SK-N-SH (cell line): ENCODE data around the gene ITM2B. TPM values are rescaled to one million over a fixed set of nuclear protein-coding genes. Genes with fewer than 3 reads are reported as not detected.

Experiments used
- CTCF ChIA-PET: fragments of 300-600, 350-600 bp; formaldehyde crosslinking; extraction: SDS; loops from one replicate; lab custom pipeline; 2021; lab: Yijun Ruan, JAX
- POLR2A ChIA-PET: fragments of 350-600 bp; sonication (Branson Sonifier 250); formaldehyde crosslinking; extraction: SDS; loops from one replicate; lab custom pipeline; 2020; ENCODE audit warnings: antibody characterized with exemption, inconsistent platforms; lab: Yijun Ruan, JAX
- DNase-seq: peaks from one replicate; pipeline ENCODE4 v3.0.0; 2012
- H2AFZ ChIP-seq: fragments of 200-600 bp; sonication (generic); 2 replicates; pipeline ENCODE4 v1.8.1; 2016; ENCODE audit warnings: antibody characterized with exemption, mild to moderate bottlenecking, low read depth
- H3F3A ChIP-seq: fragments of 200-600 bp; sonication (generic); replicated peaks from 2 replicates; pipeline ENCODE3; 2016; ENCODE audit warnings: antibody characterized with exemption, mild to moderate bottlenecking; ENCODE audit not compliant: insufficient read depth
- H3K27ac ChIP-seq, 2 experiments: fragments of 200-500 bp in 1 of 2; fragments of 200-600 bp in 1 of 2; sonication (Bioruptor generic) in 1 of 2; sonication (generic), shearing (Covaris generic) in 1 of 2; 2 replicates each; pipeline versions ENCODE4 v1.5.1 to v1.6.1; 2014 to 2016; ENCODE audit warnings: low read depth in 2 of 2, inconsistent platforms in 1 of 2, low read length in 1 of 2, mild to moderate bottlenecking in 1 of 2, mixed read lengths in 1 of 2
- H3K27me3 ChIP-seq: fragments of 200-600 bp; sonication (generic), shearing (Covaris generic); 2 replicates; pipeline ENCODE4 v1.6.1; 2016; ENCODE audit warnings: mixed run types; ENCODE audit not compliant: insufficient read depth
- H3K36me3 ChIP-seq, 2 experiments: fragments of 200-500 bp in 1 of 2; fragments of 200-600 bp in 1 of 2; sonication (Bioruptor generic) in 1 of 2; sonication (generic) in 1 of 2; replicated peaks in 1 of 2; 2 replicates each; pipeline versions ENCODE3 to v1.5.1; 2014 to 2016; ENCODE audit warnings: low read length in 1 of 2, mild to moderate bottlenecking in 1 of 2; ENCODE audit not compliant: insufficient read depth in 2 of 2, control insufficient read depth in 1 of 2
- H3K4me1 ChIP-seq, 2 experiments: fragments of 200-500 bp in 1 of 2; fragments of 200-600 bp in 1 of 2; sonication (Bioruptor generic) in 1 of 2; sonication (generic), shearing (Covaris generic) in 1 of 2; 2 replicates each; pipeline versions ENCODE4 v1.5.1 to v1.6.1; 2014 to 2016; ENCODE audit warnings: low read depth in 1 of 2, low read length in 1 of 2, mixed run types in 1 of 2; ENCODE audit not compliant: insufficient read depth in 2 of 2, control insufficient read depth in 1 of 2
- H3K4me2 ChIP-seq: fragments of 200-600 bp; sonication (generic), shearing (Covaris generic); 2 replicates; pipeline ENCODE4 v1.6.1; 2017; ENCODE audit warnings: mixed run types
- H3K4me3 ChIP-seq, 2 experiments: fragments of 200-500 bp in 1 of 2; fragments of 200-600 bp in 1 of 2; sonication (Bioruptor generic) in 1 of 2; sonication (generic), shearing (Covaris generic) in 1 of 2; 2 replicates each; pipeline versions ENCODE4 v1.5.1 to v1.8.1; 2014 to 2016; ENCODE audit warnings: low read depth in 2 of 2, inconsistent platforms in 1 of 2, low read length in 1 of 2, mild to moderate bottlenecking in 1 of 2, mixed read lengths in 1 of 2, moderate library complexity in 1 of 2
- H3K79me2 ChIP-seq: fragments of 200-600 bp; sonication (generic); 2 replicates; pipeline ENCODE4 v1.8.1; 2017; ENCODE audit warnings: mild to moderate bottlenecking; ENCODE audit not compliant: insufficient read depth
- H3K9ac ChIP-seq: fragments of 200-600 bp; sonication (generic); 2 replicates; pipeline ENCODE4 v1.6.1; 2017; ENCODE audit warnings: mixed run types
- H3K9me2 ChIP-seq: fragments of 200-600 bp; sonication (generic); 2 replicates; pipeline ENCODE4 v1.6.1; 2017; ENCODE audit warnings: mixed run types
- H3K9me3 ChIP-seq: fragments of 200-600 bp; sonication (generic); 2 replicates; pipeline ENCODE4 v1.6.1; 2017; ENCODE audit warnings: mixed run types, mild to moderate bottlenecking, moderate library complexity
- H4K20me1 ChIP-seq: fragments of 200-600 bp; sonication (generic); 2 replicates; pipeline ENCODE4 v1.6.1; 2017; ENCODE audit warnings: mild to moderate bottlenecking, mixed run types; ENCODE audit not compliant: insufficient read depth
- CTCF ChIP-seq: fragments of 200-600 bp; sonication (generic); IDR thresholded peaks from 2 replicates; pipeline ENCODE4 v1.6.1; 2017; ENCODE audit warnings: antibody characterized with exemption, mild to moderate bottlenecking, moderate library complexity
- ELF1 ChIP-seq: IDR thresholded peaks from 2 replicates; pipeline ENCODE4 v1.4.0; 2012
- EP300 ChIP-seq, 2 experiments: IDR thresholded peaks; 2 replicates each; pipeline versions ENCODE4 v1.4.0 to v1.6.1; 2012; ENCODE audit warnings: borderline replicate concordance in 1 of 2, low read depth in 1 of 2, low read length in 1 of 2
- EZH2phosphoT487 ChIP-seq: fragments of 200-600 bp; sonication (generic); IDR thresholded peaks from 2 replicates; pipeline ENCODE4 v1.6.1; 2017; ENCODE audit warnings: low read depth, mixed run types, mild to moderate bottlenecking, antibody characterized with exemption, moderate library complexity, borderline replicate concordance
- FOXJ3 ChIP-seq: sonication (generic); formaldehyde crosslinking; IDR thresholded peaks from 2 replicates; pipeline ENCODE4 v1.5.1; 2020; ENCODE audit warnings: mild to moderate bottlenecking, missing genetic modification reagents
- FOXM1 ChIP-seq: IDR thresholded peaks from 2 replicates; pipeline ENCODE4 v1.4.0; 2012; ENCODE audit warnings: low read depth, mild to moderate bottlenecking
- GABPA ChIP-seq: IDR thresholded peaks from 2 replicates; pipeline ENCODE4 v1.4.0; 2012; ENCODE audit warnings: low read depth, mild to moderate bottlenecking
- MAX ChIP-seq: IDR thresholded peaks from 2 replicates; pipeline ENCODE4 v1.4.0; 2012; ENCODE audit warnings: low read depth
- NFIC ChIP-seq: IDR thresholded peaks from 2 replicates; pipeline ENCODE4 v1.4.0; 2012; ENCODE audit warnings: borderline replicate concordance
- NRF1 ChIP-seq: IDR thresholded peaks from 2 replicates; pipeline ENCODE4 v1.6.1; 2012; ENCODE audit warnings: low read depth, mild to moderate bottlenecking, low read length
- PBX3 ChIP-seq: IDR thresholded peaks from 2 replicates; pipeline ENCODE4; 2012
- RCOR1 ChIP-seq: fragments of 150-350 bp; IDR thresholded peaks from 2 replicates; pipeline ENCODE4 v1.6.1; 2017; ENCODE audit warnings: antibody characterized with exemption, low read length
- REST ChIP-seq: IDR thresholded peaks from 2 replicates; pipeline ENCODE4 v1.6.1; 2012; ENCODE audit warnings: mild to moderate bottlenecking, low read depth, low read length, moderate library complexity
- RFX5 ChIP-seq: IDR thresholded peaks from 2 replicates; pipeline ENCODE4 v1.6.1; 2012; ENCODE audit warnings: mild to moderate bottlenecking, improper control_type of control experiment, low read length
- RXRA ChIP-seq: IDR thresholded peaks from 2 replicates; pipeline ENCODE4 v1.4.0; 2012; ENCODE audit warnings: low read depth, mild to moderate bottlenecking, borderline replicate concordance
- SMC3 ChIP-seq: IDR thresholded peaks from 2 replicates; pipeline ENCODE4 v1.6.1; 2012; ENCODE audit warnings: low read depth, low read length, improper control_type of control experiment
- TCF12 ChIP-seq: IDR thresholded peaks from 2 replicates; pipeline ENCODE4 v1.4.0; 2012
- USF1 ChIP-seq: IDR thresholded peaks from 2 replicates; pipeline ENCODE4 v1.4.0; 2012; ENCODE audit warnings: low read depth, borderline replicate concordance
- USF2 ChIP-seq: fragments of 150-350 bp; IDR thresholded peaks from 2 replicates; pipeline ENCODE4 v1.6.1; 2017; ENCODE audit warnings: antibody characterized with exemption, low read length, low read depth, borderline replicate concordance
- WGBS: methylation state at CpG from one replicate; pipeline ENCODE4 v1.1.6; 2017; ENCODE audit warnings: low lambda C conversion rate; 5-methylcytosine and 5-hydroxymethylcytosine counted together
- polyA plus RNA-seq, 3 experiments: library from polyadenylated mRNA; depleted of rRNA; stranded (reverse); fragments of >200 nt; gene quantifications; 2 replicates each; pipeline ENCODE4 v1.2.3, GENCODE V29; 2012

The ITM2B gene
- polyA plus RNA-seq, 1 of the 3 experiments (the other 2 are of a cell fraction) = 184 TPM

GRCh38 chr13:48291730-48292129 lies 58.7 kb downstream of the ITM2B start:
- ChIA-PET CTCF (no interaction called here), POLR2A (no interaction called here)
- Histone ChIP-seq H4K20me1 (no peaks in the 10 kb centered on the region), H3K4me3 (no peak overlapping the region), H3K4me2 (no peak overlapping the region), H3K36me3 (no peaks in the 10 kb centered on the region), H3K9me3 (no peaks in the 10 kb centered on the region), H3K79me2 (no peaks in the 10 kb centered on the region), H3K27ac (no peak overlapping the region), H3K9me2 (no peaks in the 10 kb centered on the region), H3K9ac (no peak overlapping the region), H3F3A (no peaks in the 10 kb centered on the region), H2AFZ (no peak overlapping the region), H3K27me3 (no peaks in the 10 kb centered on the region), H3K4me1 (no peaks in the 10 kb centered on the region)
- DNase-seq = no peak
- TF ChIP-seq NFIC = no peak
- TF ChIP-seq FOXM1 = no peak
- TF ChIP-seq TCF12 = no peak
- no peak for TF ChIP-seq SMC3
- TF ChIP-seq EZH2phosphoT487 = no peak
- no peak for TF ChIP-seq RCOR1
- TF ChIP-seq MAX = no peak
- TF ChIP-seq ELF1 = no peak
- TF ChIP-seq NRF1 = no peak
- no peak for TF ChIP-seq USF2
- no peak for TF ChIP-seq RFX5
- no peak for TF ChIP-seq GABPA
- TF ChIP-seq PBX3 = no peak
- no peak for TF ChIP-seq USF1
- no peak for TF ChIP-seq FOXJ3 (CRISPR knock-in tag)
- no peak for TF ChIP-seq CTCF
- TF ChIP-seq REST = no peak
- no peak for TF ChIP-seq EP300 (IDR thresholded peaks at IDR 0.05; ENCODE audit: borderline replicate concordance in 1 of 2, low read depth in 1 of 2, low read length in 1 of 2)
- TF ChIP-seq RXRA = no peak
- WGBS = 56% methylated on average over 2 of the region's 2 CpGs
